ENCODE results near the gene MELK.

MELK gene

DNA sequence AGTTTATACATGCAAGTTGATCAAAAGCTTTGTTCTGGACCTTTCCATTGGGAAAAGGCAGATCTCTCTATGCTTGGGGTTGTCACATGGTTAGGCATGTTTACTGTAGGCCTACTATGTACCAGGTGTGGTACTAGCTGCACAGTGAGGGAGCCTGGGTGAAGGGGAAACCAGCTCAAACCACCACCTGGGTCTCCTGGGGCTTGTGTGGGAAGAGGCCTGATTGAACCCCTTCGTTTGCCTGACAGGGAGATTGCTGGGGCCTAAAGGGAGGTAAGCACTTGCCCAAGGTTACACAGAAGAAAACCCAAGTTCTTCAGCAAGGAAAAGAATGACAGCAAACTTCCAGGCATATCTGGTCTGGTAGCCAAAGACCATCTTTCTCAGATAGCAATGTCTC lies 145.9 kb downstream of the MELK start:
- no peak overlapping the region for H2BK15ac ChIP-seq (ENCODE audit: low read length)
- H3K9me3 ChIP-seq (replicated peaks in 1 of 2; ENCODE audit: control insufficient read depth in 2 of 2, insufficient read depth in 1 of 2, low read depth in 1 of 2, low read length in 2 of 2), result no peaks in the 10 kb centered on the region
- H3K23ac ChIP-seq (ENCODE audit: low read depth, low read length, poor library complexity), result no peak overlapping the region
- no peak overlapping the region for H3K4me2 ChIP-seq (ENCODE audit: insufficient read depth, low read length, poor library complexity, severe bottlenecking)
- no peaks in the 10 kb centered on the region for H3K4me1 ChIP-seq (ENCODE audit: control insufficient read depth in 2 of 2, insufficient read depth in 1 of 2, low read depth in 1 of 2, low read length in 2 of 2)
- no peak overlapping the region for H4K91ac ChIP-seq (ENCODE audit: low read depth, low read length, poor library complexity)
- H3K27ac ChIP-seq (replicated peaks; ENCODE audit: low read length), result no peak overlapping the region
- H3K18ac ChIP-seq (ENCODE audit: low read length), result no peak overlapping the region
- H3K9ac ChIP-seq (ENCODE audit: low read depth, low read length, poor library complexity), result no peak overlapping the region
- no peaks in the 10 kb centered on the region for H3K79me1 ChIP-seq (ENCODE audit: low read depth, low read length)
- H3K27me3 ChIP-seq (ENCODE audit: control insufficient read depth in 3 of 3, insufficient read depth in 3 of 3, low read depth in 1 of 3, low read length in 3 of 3), result peaks cover 0 to 18% (median 0%) of the 10 kb centered on the region in 3 experiments
- no peak overlapping the region for H2AFZ ChIP-seq (ENCODE audit: low read length)
- no peak overlapping the region for H3K14ac ChIP-seq (ENCODE audit: low read length)
- no peak overlapping the region for H2BK5ac ChIP-seq (ENCODE audit: low read length)
- no peak for DNase-seq (ENCODE audit: low spot score)
- no peaks in the 10 kb centered on the region for H3K36me3 ChIP-seq (replicated peaks in 1 of 2; ENCODE audit: control insufficient read depth in 2 of 2, insufficient read depth in 2 of 2, low read length in 2 of 2)
- no peak overlapping the region for H2BK12ac ChIP-seq (ENCODE audit: low read length)
- H3K4me3 ChIP-seq (ENCODE audit: low read length in 2 of 2), result no peak overlapping the region
- H4K8ac ChIP-seq (ENCODE audit: low read depth, low read length), result no peak overlapping the region
- WGBS, 2 donors (ENCODE audit: extremely low coverage in 2 of 2, insufficient read length in 2 of 2, insufficient replicate concordance in 1 of 2), result no CpG with 5 or more reads among the region's 1 CpG
- no peak overlapping the region for H2AK5ac ChIP-seq (ENCODE audit: low read depth, low read length)
- no peak overlapping the region for H2BK120ac ChIP-seq (ENCODE audit: low read depth, low read length)
- no peak overlapping the region for H3K4ac ChIP-seq (ENCODE audit: low read length)

GRCh38 chr9:36720043-36720442 lies 147.3 kb downstream of the MELK start:
- Histone ChIP-seq H3K4me3 (ENCODE audit: low read length in 2 of 2) (no peak overlapping the region), H2BK15ac (ENCODE audit: low read length) (no peak overlapping the region), H3K23ac (ENCODE audit: low read depth, low read length, poor library complexity) (no peak overlapping the region), H3K79me1 (ENCODE audit: low read depth, low read length) (no peaks in the 10 kb centered on the region), H4K91ac (ENCODE audit: low read depth, low read length, poor library complexity) (no peak overlapping the region), H3K4me2 (ENCODE audit: insufficient read depth, low read length, poor library complexity, severe bottlenecking) (no peak overlapping the region), H2BK12ac (ENCODE audit: low read length) (no peak overlapping the region), H2AFZ (ENCODE audit: low read length) (no peak overlapping the region), H3K36me3 (replicated peaks in 1 of 2; ENCODE audit: control insufficient read depth in 2 of 2, insufficient read depth in 2 of 2, low read length in 2 of 2) (no peaks in the 10 kb centered on the region), H3K14ac (ENCODE audit: low read length) (no peak overlapping the region), H4K8ac (ENCODE audit: low read depth, low read length) (no peak overlapping the region), H3K4me1 (ENCODE audit: control insufficient read depth in 2 of 2, insufficient read depth in 1 of 2, low read depth in 1 of 2, low read length in 2 of 2) (no peaks in the 10 kb centered on the region), H2BK5ac (ENCODE audit: low read length) (no peak overlapping the region), H2BK120ac (ENCODE audit: low read depth, low read length) (no peak overlapping the region), H3K9ac (ENCODE audit: low read depth, low read length, poor library complexity) (no peak overlapping the region), H3K18ac (ENCODE audit: low read length) (no peak overlapping the region), H3K27ac (replicated peaks; ENCODE audit: low read length) (no peak overlapping the region), H3K9me3 (replicated peaks in 1 of 2; ENCODE audit: control insufficient read depth in 2 of 2, insufficient read depth in 1 of 2, low read depth in 1 of 2, low read length in 2 of 2) (no peaks in the 10 kb centered on the region), H3K4ac (ENCODE audit: low read length) (no peak overlapping the region), H2AK5ac (ENCODE audit: low read depth, low read length) (no peak overlapping the region), H3K27me3 (ENCODE audit: control insufficient read depth in 3 of 3, insufficient read depth in 3 of 3, low read depth in 1 of 3, low read length in 3 of 3) (peaks cover 0 to 18% (median 0%) of the 10 kb centered on the region in 3 experiments)
- no CpG with 5 or more reads among the region's 9 CpGs for WGBS, 2 donors (ENCODE audit: extremely low coverage in 2 of 2, insufficient read length in 2 of 2, insufficient replicate concordance in 1 of 2)
- DNase-seq (ENCODE audit: low spot score), result no peak

GRCh38 chr9:36721846-36722588 lies 149.3 kb downstream of the MELK start:
- H3K27ac ChIP-seq (replicated peaks; ENCODE audit: low read length), result no peak overlapping the region
- H3K18ac ChIP-seq (ENCODE audit: low read length), result no peak overlapping the region
- no peak overlapping the region for H2BK5ac ChIP-seq (ENCODE audit: low read length)
- no peak overlapping the region for H3K9ac ChIP-seq (ENCODE audit: low read depth, low read length, poor library complexity)
- H3K14ac ChIP-seq (ENCODE audit: low read length), result no peak overlapping the region
- H3K4me3 ChIP-seq (ENCODE audit: low read length in 2 of 2), result no peak overlapping the region
- H3K23ac ChIP-seq (ENCODE audit: low read depth, low read length, poor library complexity), result no peak overlapping the region
- no peak overlapping the region for H3K4ac ChIP-seq (ENCODE audit: low read length)
- H3K9me3 ChIP-seq (replicated peaks in 1 of 2; ENCODE audit: control insufficient read depth in 2 of 2, insufficient read depth in 1 of 2, low read depth in 1 of 2, low read length in 2 of 2), result no peaks in the 10 kb centered on the region
- H4K8ac ChIP-seq (ENCODE audit: low read depth, low read length), result no peak overlapping the region
- no peaks in the 10 kb centered on the region for H3K79me1 ChIP-seq (ENCODE audit: low read depth, low read length)
- H2BK120ac ChIP-seq (ENCODE audit: low read depth, low read length), result no peak overlapping the region
- H4K91ac ChIP-seq (ENCODE audit: low read depth, low read length, poor library complexity), result no peak overlapping the region
- no peak overlapping the region for H2BK12ac ChIP-seq (ENCODE audit: low read length)
- H2AK5ac ChIP-seq (ENCODE audit: low read depth, low read length), result no peak overlapping the region
- H3K27me3 ChIP-seq (ENCODE audit: control insufficient read depth in 3 of 3, insufficient read depth in 3 of 3, low read depth in 1 of 3, low read length in 3 of 3), result peaks cover 0 to 17% (median 0%) of the 10 kb centered on the region in 3 experiments
- no peaks in the 10 kb centered on the region for H3K36me3 ChIP-seq (replicated peaks in 1 of 2; ENCODE audit: control insufficient read depth in 2 of 2, insufficient read depth in 2 of 2, low read length in 2 of 2)
- no peak for DNase-seq (ENCODE audit: low spot score)
- H2AFZ ChIP-seq (ENCODE audit: low read length), result no peak overlapping the region
- peaks cover 2 to 10% of the 10 kb centered on the region in 2 donors for H3K4me1 ChIP-seq (ENCODE audit: control insufficient read depth in 2 of 2, insufficient read depth in 1 of 2, low read depth in 1 of 2, low read length in 2 of 2)
- H3K4me2 ChIP-seq (ENCODE audit: insufficient read depth, low read length, poor library complexity, severe bottlenecking), result no peak overlapping the region
- H2BK15ac ChIP-seq (ENCODE audit: low read length), result no peak overlapping the region
- WGBS, 2 donors (ENCODE audit: extremely low coverage in 2 of 2, insufficient read length in 2 of 2, insufficient replicate concordance in 1 of 2), result no CpG with 5 or more reads among the region's 8 CpGs

GRCh38 chr9:36725777-36726356 lies 153.2 kb downstream of the MELK start:
- H3K27me3 ChIP-seq (ENCODE audit: control insufficient read depth in 3 of 3, insufficient read depth in 3 of 3, low read depth in 1 of 3, low read length in 3 of 3), result peaks cover 0 to 3% (median 0%) of the 10 kb centered on the region in 3 experiments
- H3K4me1 ChIP-seq (ENCODE audit: control insufficient read depth in 2 of 2, insufficient read depth in 1 of 2, low read depth in 1 of 2, low read length in 2 of 2), result peaks cover 2 to 10% of the 10 kb centered on the region in 2 donors
- H3K4me2 ChIP-seq (ENCODE audit: insufficient read depth, low read length, poor library complexity, severe bottlenecking), result no peak overlapping the region
- H3K14ac ChIP-seq (ENCODE audit: low read length), result no peak overlapping the region
- no peaks in the 10 kb centered on the region for H3K36me3 ChIP-seq (replicated peaks in 1 of 2; ENCODE audit: control insufficient read depth in 2 of 2, insufficient read depth in 2 of 2, low read length in 2 of 2)
- peak overlapping the region in 1 of 2 donors; percentile 2 for H3K4me3 ChIP-seq (ENCODE audit: low read length in 2 of 2)
- peak overlapping the region; percentile 65 for H3K27ac ChIP-seq (replicated peaks; ENCODE audit: low read length)
- H2AFZ ChIP-seq (ENCODE audit: low read length), result peak overlapping the region; percentile 90
- DNase-seq (ENCODE audit: low spot score), result no peak
- H3K9ac ChIP-seq (ENCODE audit: low read depth, low read length, poor library complexity), result no peak overlapping the region
- H4K8ac ChIP-seq (ENCODE audit: low read depth, low read length), result peak overlapping the region; percentile 84
- H2BK15ac ChIP-seq (ENCODE audit: low read length), result no peak overlapping the region
- H3K79me1 ChIP-seq (ENCODE audit: low read depth, low read length), result no peaks in the 10 kb centered on the region
- no peak overlapping the region for H2BK5ac ChIP-seq (ENCODE audit: low read length)
- peak overlapping the region; percentile 79 for H2BK12ac ChIP-seq (ENCODE audit: low read length)
- H3K23ac ChIP-seq (ENCODE audit: low read depth, low read length, poor library complexity), result no peak overlapping the region
- peak overlapping the region; percentile 94 for H3K18ac ChIP-seq (ENCODE audit: low read length)
- H2AK5ac ChIP-seq (ENCODE audit: low read depth, low read length), result no peak overlapping the region
- peak overlapping the region; percentile 61 for H2BK120ac ChIP-seq (ENCODE audit: low read depth, low read length)
- H4K91ac ChIP-seq (ENCODE audit: low read depth, low read length, poor library complexity), result no peak overlapping the region
- no peaks in the 10 kb centered on the region for H3K9me3 ChIP-seq (replicated peaks in 1 of 2; ENCODE audit: control insufficient read depth in 2 of 2, insufficient read depth in 1 of 2, low read depth in 1 of 2, low read length in 2 of 2)
- WGBS, 2 donors (ENCODE audit: extremely low coverage in 2 of 2, insufficient read length in 2 of 2, insufficient replicate concordance in 1 of 2), result no CpG with 5 or more reads among the region's 3 CpGs
- H3K4ac ChIP-seq (ENCODE audit: low read length), result no peak overlapping the region
